Ectodermal cell (in vitro differentiated cells): ENCODE results near the gene ZNF827.

Experiments used
- H3K27ac ChIP-seq: 2 replicates; pipeline ENCODE4 v1.7.0; 2013; ENCODE audit warnings: mild to moderate bottlenecking, low read depth, low read length; ENCODE audit not compliant: insufficient read depth, poor library complexity, severe bottlenecking
- H3K27me3 ChIP-seq: 2 replicates; pipeline ENCODE4 v1.7.0; 2013; ENCODE audit warnings: mild to moderate bottlenecking, low read length; ENCODE audit not compliant: insufficient read depth, control insufficient read depth, poor library complexity, severe bottlenecking
- H3K36me3 ChIP-seq: one replicate; pipeline ENCODE4 v1.7.0; 2013; ENCODE audit warnings: low read length; ENCODE audit not compliant: control insufficient read depth, insufficient read depth
- H3K4me1 ChIP-seq: one replicate; pipeline ENCODE4 v1.7.0; 2013; ENCODE audit warnings: low read length; ENCODE audit not compliant: control insufficient read depth, insufficient read depth
- H3K4me3 ChIP-seq: 2 replicates; pipeline ENCODE4 v1.7.0; 2013; ENCODE audit warnings: low read depth, low read length, control low read depth; ENCODE audit not compliant: insufficient read depth
- H3K9me3 ChIP-seq: 2 replicates; pipeline ENCODE4 v1.7.0; 2013; ENCODE audit warnings: mild to moderate bottlenecking, low read length, moderate library complexity; ENCODE audit not compliant: control insufficient read depth
- whole genome bisulfite sequencing, 2 experiments: methylation state at CpG; one replicate each; pipeline ENCODE4 v1.1.7; 2013; ENCODE audit warnings: missing lambda C conversion rate in 2 of 2; 5-methylcytosine and 5-hydroxymethylcytosine counted together

Gene ZNF827

DNA sequence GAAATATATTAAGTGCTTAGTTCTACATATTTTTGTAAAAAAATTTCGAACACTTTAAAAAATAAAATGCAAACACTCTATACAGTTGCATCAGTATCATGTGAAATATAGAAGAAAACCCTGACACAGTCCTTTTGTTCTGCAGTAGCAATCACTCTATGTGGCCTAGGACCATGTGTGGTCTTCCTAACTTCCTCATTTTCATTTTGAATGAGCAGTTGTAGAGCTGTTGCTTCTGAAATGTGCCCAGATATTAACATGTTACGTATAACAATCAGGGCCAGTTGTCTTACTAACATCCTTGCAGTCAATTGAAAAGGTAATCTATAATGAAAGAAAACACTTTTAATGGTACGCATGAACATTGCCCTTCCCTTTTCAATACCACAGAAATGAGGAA, 107.9 kb downstream of the ZNF827 start:
- Histone ChIP-seq H3K36me3 (no peaks in the 10 kb centered on the region), H3K9me3 (no peaks in the 10 kb centered on the region), H3K27ac (no peak overlapping the region), H3K27me3 (no peaks in the 10 kb centered on the region), H3K4me3 (no peak overlapping the region), H3K4me1 (no peaks in the 10 kb centered on the region)
- 90 to 100% methylated on average over 1 to 2 of the region's 3 CpGs for WGBS, 2 experiments

GRCh38 chr4:145829629-145830395, 108.8 kb downstream of the ZNF827 start:
- H3K4me3 ChIP-seq, result no peak overlapping the region
- no peaks in the 10 kb centered on the region for H3K36me3 ChIP-seq
- H3K9me3 ChIP-seq, result no peaks in the 10 kb centered on the region
- H3K27ac ChIP-seq, result no peak overlapping the region
- 87 to 88% methylated on average over 5 of the region's 5 CpGs for WGBS, 2 experiments
- no peaks in the 10 kb centered on the region for H3K27me3 ChIP-seq
- peaks cover 6% of the 10 kb centered on the region for H3K4me1 ChIP-seq

DNA sequence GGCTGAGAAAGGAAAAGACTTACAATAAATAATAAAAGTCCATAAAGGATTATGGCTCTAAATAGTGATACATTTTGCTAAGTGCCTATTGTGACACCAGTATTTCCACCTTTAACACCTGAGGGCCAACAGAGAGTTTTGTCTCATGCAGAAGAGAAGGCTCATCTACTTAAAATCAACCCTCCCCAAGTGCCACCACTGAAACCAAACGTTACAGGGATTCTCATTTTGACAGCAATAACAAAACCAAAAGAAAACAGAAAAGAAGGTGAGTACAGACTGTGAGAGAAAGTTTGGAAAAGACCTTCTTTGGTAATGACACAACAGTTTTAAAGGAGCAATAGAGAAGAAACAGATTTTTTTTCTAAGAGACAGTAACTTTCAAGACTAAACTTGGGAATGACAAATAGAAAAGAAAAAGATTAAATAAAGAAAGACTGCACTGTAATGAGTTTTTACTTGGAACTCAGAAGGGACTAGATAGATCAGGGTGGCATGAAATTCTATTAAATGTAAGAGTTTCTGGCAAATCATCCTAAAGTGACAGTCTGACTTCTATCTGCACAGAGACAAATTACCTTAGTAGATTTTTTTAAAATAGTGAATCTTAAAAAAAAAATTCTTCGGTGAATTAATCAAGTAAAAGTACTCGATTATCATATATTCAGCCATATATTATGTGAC, 109.7 kb downstream of the ZNF827 start:
- no peaks in the 10 kb centered on the region for H3K9me3 ChIP-seq
- peaks cover 13% of the 10 kb centered on the region for H3K4me1 ChIP-seq
- H3K4me3 ChIP-seq, result no peak overlapping the region
- WGBS, 2 experiments, result 91% methylated on average over 3 of the region's 3 CpGs; no CpG with 5 or more reads in 1 of the 2 experiments
- no peaks in the 10 kb centered on the region for H3K36me3 ChIP-seq
- H3K27ac ChIP-seq, result no peak overlapping the region
- no peaks in the 10 kb centered on the region for H3K27me3 ChIP-seq

GRCh38 chr4:145827885-145828284, 110.7 kb downstream of the ZNF827 start:
- H3K36me3 ChIP-seq, result no peaks in the 10 kb centered on the region
- 86% methylated on average over 11 of the region's 11 CpGs for WGBS, 2 experiments
- H3K27me3 ChIP-seq, result no peaks in the 10 kb centered on the region
- no peak overlapping the region for H3K4me3 ChIP-seq
- no peaks in the 10 kb centered on the region for H3K9me3 ChIP-seq
- H3K27ac ChIP-seq, result no peak overlapping the region
- peaks cover 23% of the 10 kb centered on the region for H3K4me1 ChIP-seq

- WGBS, 2 experiments, result 95 to 96% methylated on average over 7 of the region's 7 CpGs
- Histone ChIP-seq H3K9me3 (no peaks in the 10 kb centered on the region), H3K4me1 (peaks cover 25% of the 10 kb centered on the region), H3K4me3 (no peak overlapping the region), H3K27ac (no peak overlapping the region), H3K36me3 (no peaks in the 10 kb centered on the region), H3K27me3 (no peaks in the 10 kb centered on the region)
Observed at GRCh38 chr4:145825255-145825654, 113.4 kb downstream of the ZNF827 start.

DNA sequence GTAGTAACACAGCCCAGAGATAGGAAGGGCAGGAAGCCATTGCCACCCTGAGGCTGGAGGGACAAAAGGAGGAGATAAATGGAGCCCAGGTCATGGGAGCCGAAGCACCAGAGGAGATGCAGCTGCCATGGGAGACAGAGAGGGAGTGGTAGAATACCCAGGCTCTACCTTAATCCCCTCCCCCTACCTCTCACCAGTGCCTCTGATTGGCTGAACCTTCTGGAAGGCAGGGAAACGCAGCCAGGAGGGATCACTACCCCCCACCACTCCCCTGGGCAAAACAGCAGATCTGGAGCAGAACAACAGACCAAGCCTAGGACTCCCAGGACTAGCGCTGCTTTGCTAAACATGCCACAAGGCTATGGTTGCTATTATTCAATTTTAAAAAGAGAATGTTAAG, 114.2 kb downstream of the ZNF827 start:
- H3K27ac ChIP-seq, result peak overlapping the region; percentile 33
- peaks cover 25% of the 10 kb centered on the region for H3K4me1 ChIP-seq
- H3K4me3 ChIP-seq, result no peak overlapping the region
- 77 to 83% methylated on average over 3 of the region's 3 CpGs for WGBS, 2 experiments
- H3K9me3 ChIP-seq, result no peaks in the 10 kb centered on the region
- no peaks in the 10 kb centered on the region for H3K36me3 ChIP-seq
- H3K27me3 ChIP-seq, result no peaks in the 10 kb centered on the region

DNA sequence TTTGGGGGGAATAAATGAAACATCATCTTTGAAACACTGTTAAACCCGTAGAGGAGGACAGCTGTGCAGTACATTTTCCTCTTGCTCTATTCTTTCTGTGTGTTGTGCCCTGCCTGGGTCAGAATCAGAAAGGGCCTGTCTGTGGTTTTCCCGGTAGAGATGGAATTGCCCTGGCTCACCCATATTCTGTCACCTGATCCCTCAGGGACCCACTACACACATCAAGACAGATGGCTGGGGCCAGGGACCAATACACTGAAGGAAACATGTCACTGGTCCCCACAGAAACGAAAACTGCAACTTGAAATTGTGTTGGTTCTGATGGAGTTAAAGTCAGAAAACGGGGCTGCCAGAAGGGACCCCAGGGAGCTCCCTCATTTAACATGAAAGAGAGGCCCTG, 114.9 kb downstream of the ZNF827 start:
- WGBS, 2 experiments, result 93 to 94% methylated on average over 4 of the region's 4 CpGs
- Histone ChIP-seq H3K4me3 (no peak overlapping the region), H3K36me3 (no peaks in the 10 kb centered on the region), H3K9me3 (no peaks in the 10 kb centered on the region), H3K27me3 (no peaks in the 10 kb centered on the region), H3K27ac (no peak overlapping the region), H3K4me1 (peaks cover 25% of the 10 kb centered on the region)

DNA sequence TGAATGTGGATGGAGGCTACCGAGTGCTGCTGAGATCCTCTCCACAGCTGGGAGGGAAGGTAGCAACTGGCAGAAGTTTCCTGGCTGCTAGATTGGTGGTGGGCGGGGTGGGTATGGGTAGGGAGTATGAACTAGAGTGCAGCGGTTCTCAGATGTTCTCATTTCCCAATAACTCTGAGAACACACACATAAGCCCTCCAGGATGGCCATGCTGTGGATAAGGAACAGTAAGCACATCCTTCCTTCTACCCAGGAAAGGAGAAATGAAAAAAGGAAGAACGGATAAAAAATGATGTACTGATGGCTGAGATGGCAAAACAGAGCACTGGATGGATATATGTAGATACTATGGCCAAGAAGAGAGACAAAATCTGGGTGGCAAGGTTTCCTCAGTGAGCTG, 116.0 kb downstream of the ZNF827 start:
- Histone ChIP-seq H3K27ac (no peak overlapping the region), H3K9me3 (no peaks in the 10 kb centered on the region), H3K4me1 (peaks cover 25% of the 10 kb centered on the region), H3K4me3 (no peak overlapping the region), H3K36me3 (no peaks in the 10 kb centered on the region), H3K27me3 (no peaks in the 10 kb centered on the region)
- 89 to 94% methylated on average over 3 to 4 of the region's 4 CpGs for WGBS, 2 experiments

GRCh38 chr4:145822181-145822580, 116.4 kb downstream of the ZNF827 start:
- Histone ChIP-seq H3K36me3 (no peaks in the 10 kb centered on the region), H3K9me3 (no peaks in the 10 kb centered on the region), H3K27ac (no peak overlapping the region), H3K4me3 (no peak overlapping the region), H3K4me1 (peaks cover 25% of the 10 kb centered on the region), H3K27me3 (no peaks in the 10 kb centered on the region)
- 79 to 90% methylated on average over 3 of the region's 3 CpGs for WGBS, 2 experiments

DNA sequence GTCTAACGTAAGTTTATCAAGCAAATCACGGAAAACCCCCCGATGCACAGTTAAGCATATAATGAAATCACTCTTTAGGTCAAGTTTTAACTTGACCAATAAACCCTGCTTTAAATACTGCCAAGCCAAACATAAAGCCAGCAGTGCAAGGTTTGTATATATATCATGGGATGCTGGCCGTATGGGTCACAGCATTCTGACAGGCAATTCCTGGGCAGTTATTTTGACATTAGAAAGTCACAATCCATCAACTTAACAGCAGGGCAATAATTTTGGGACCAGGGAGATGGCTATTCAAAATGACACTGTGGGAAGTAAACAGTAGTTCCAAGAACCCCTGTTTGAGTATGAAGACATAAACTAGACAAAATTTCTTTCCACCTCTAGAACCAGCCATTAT, 116.9 kb downstream of the ZNF827 start:
- no peak overlapping the region for H3K27ac ChIP-seq
- peaks cover 25% of the 10 kb centered on the region for H3K4me1 ChIP-seq
- no peak overlapping the region for H3K4me3 ChIP-seq
- H3K36me3 ChIP-seq, result no peaks in the 10 kb centered on the region
- H3K27me3 ChIP-seq, result no peaks in the 10 kb centered on the region
- no peaks in the 10 kb centered on the region for H3K9me3 ChIP-seq
- WGBS, 2 experiments, result 95 to 97% methylated on average over 3 to 4 of the region's 4 CpGs
